Pancreas (tissue), 10 donors: Measurements from ENCODE around the gene REC114. TPM values are rescaled to one million over a fixed set of nuclear protein-coding genes. Genes with fewer than 3 reads are reported as not detected.
"Not testable (repeated sequence)": the region's sequence is repeated elsewhere in the genome, so short reads cannot be mapped to it uniquely, and the experiment has no call there.

Experiments used
- ATAC-seq, 4 donors: fragments of 200-7000 bp; cut with Tn5 transposase; one replicate each; pipeline versions ENCODE4 v1.8.0 to v1.9.1; 2020; ENCODE audit warnings: mild to moderate bottlenecking in 4 of 4, moderate library complexity in 4 of 4
- DNase-seq, 6 donors: peaks; one replicate each; pipeline ENCODE4 v3.0.0-alpha.2; 2020
- FAIRE-seq: peaks from 2 replicates; lab custom pipeline; 2012; peaks lifted over from hg19 to GRCh38; lab: Jason Lieb, UNC
- H3K27ac ChIP-seq, 4 donors: fragments of 200-600 bp; sonication (generic); 1 replicate in 3 of 4; 2 replicates in 1 of 4; pipeline versions ENCODE4 v1.5.0 to v1.8.0; 2020
- H3K27me3 ChIP-seq, 4 donors: fragments of 200-600 bp; one replicate each; pipeline ENCODE4 v1.8.0; 2021
- H3K36me3 ChIP-seq, 3 donors: fragments of 200-600 bp; sonication (generic) in 1 of 3; one replicate each; pipeline versions ENCODE4 v1.5.0 to v1.8.0; 2020 to 2021
- H3K4me1 ChIP-seq, 3 donors: fragments of 200-600 bp; one replicate each; pipeline ENCODE4 v1.8.0; 2021
- H3K4me3 ChIP-seq, 4 donors: fragments of 200-600 bp; sonication (generic) in 2 of 4; one replicate each; pipeline versions ENCODE4 v1.5.0 to v1.8.0; 2020 to 2021
- H3K9me3 ChIP-seq, 4 donors: fragments of 200-600 bp; one replicate each; pipeline ENCODE4 v1.8.0; 2021
- CTCF ChIP-seq, 4 donors: fragments of 200-600 bp; sonication (generic) in 3 of 4; IDR thresholded peaks; one replicate each; pipeline versions ENCODE4 v1.5.0 to v1.8.0; 2021; ENCODE audit warnings: antibody characterized with exemption in 4 of 4
- WGBS, 2 donors: extraction: QIAGEN DNeasy Blood & Tissue Kit; methylation state at CpG; one replicate each; pipeline ENCODE4 v1.1.7; 2013; 5-methylcytosine and 5-hydroxymethylcytosine counted together
- intact Hi-C, 3 donors: fragments of 100-400 bp; cut with DNase I; formaldehyde crosslinking; loops; one replicate each; pipeline versions ENCODE4 v1.11.1 to v1.14.2; 2022
- polyA plus RNA-seq, 2 donors: library from polyadenylated mRNA; stranded (reverse); fragments of 200-250 nt; gene quantifications; one replicate each; pipeline ENCODE4 v1.2.3, GENCODE V29; 2013
- total RNA-seq, 6 donors: library from RNA; stranded (reverse); fragmentation: NEBNext Ultra II Directional in 4 of 6; extraction: Animal tissue kit (Norgen Biotek cat#: 25700) in 4 of 6; gene quantifications; one replicate each; pipeline versions ENCODE4 v1.2.1 to v1.2.4, GENCODE V29; 2021 to 2023
- donor health status: healthy with polysubstance abuse.
- donor health status: DM: no; HTN: no; CAD: no; lungs with moderate emphysema.
- donor health status: DM: no; HTN: no; CAD: no.
- donor health status: control.
- donor health status: control.
- donor health status: Bipolar disorder and iron deficiency.
- donor health status: DM: yes; HTN: yes; CAD: no.
- donor health status: DM: no; HTN: no; CAD: no.
- donor health status: DM: no; HTN: no; CAD: no.
- donor health status: DM: yes; HTN: yes; CAD: no.

The REC114 gene
- total and polyA plus RNA-seq, 8 donors, result not detected

- Histone ChIP-seq H3K9me3 (no peaks in the 10 kb centered on the region), H3K27me3 (no peaks in the 10 kb centered on the region), H3K27ac (no peak overlapping the region), H3K36me3 (no peaks in the 10 kb centered on the region), H3K4me1 (no peaks in the 10 kb centered on the region), H3K4me3 (no peak overlapping the region)
- WGBS, 2 donors, result 70 to 77% methylated on average over 4 of the region's 4 CpGs
- no peak for TF ChIP-seq CTCF (IDR thresholded peaks at IDR 0.05)
- intact Hi-C loops, result no loop called here
- FAIRE-seq (no peak), ATAC-seq (no peak), DNase-seq (no peak)
These were observed 44.1 kb upstream of the REC114 start for GRCh38 chr15:73398861-73399260.

GRCh38 chr15:73400222-73400621 is 42.7 kb upstream of the REC114 start:
- ATAC-seq, FAIRE-seq, DNase-seq, H3K9me3 ChIP-seq, H3K4me3 ChIP-seq, H3K4me1 ChIP-seq, intact Hi-C loops, H3K27me3 ChIP-seq, H3K36me3 ChIP-seq, H3K27ac ChIP-seq: not testable (repeated sequence)
- WGBS, 2 donors, result 69 to 78% methylated on average over 6 of the region's 6 CpGs

GRCh38 chr15:73403171-73403570 is 39.8 kb upstream of the REC114 start:
- DNase-seq (no peak), ATAC-seq (no peak), FAIRE-seq (no peak)
- intact Hi-C loops, result no loop called here
- Histone ChIP-seq H3K9me3 (no peaks in the 10 kb centered on the region), H3K36me3 (no peaks in the 10 kb centered on the region), H3K27me3 (no peaks in the 10 kb centered on the region), H3K27ac (no peak overlapping the region), H3K4me1 (no peaks in the 10 kb centered on the region), H3K4me3 (no peak overlapping the region)
- TF ChIP-seq CTCF (IDR thresholded peaks at IDR 0.05), result no peak

- intact Hi-C loops, result no loop called here
These were observed 28.1 kb upstream of the REC114 start for GRCh38 chr15:73414876-73415275.

GRCh38 chr15:73424506-73424905 is 18.5 kb upstream of the REC114 start:
- intact Hi-C loops, result no loop called here

More at GRCh38 chr15:73414876-73415275, 28.1 kb upstream of the REC114 start:
- Histone ChIP-seq H3K27me3 (no peaks in the 10 kb centered on the region), H3K4me1 (no peaks in the 10 kb centered on the region), H3K27ac (no peak overlapping the region), H3K36me3 (no peaks in the 10 kb centered on the region), H3K4me3 (no peak overlapping the region), H3K9me3 (no peaks in the 10 kb centered on the region)
- 36 to 41% methylated on average over 3 of the region's 3 CpGs for WGBS, 2 donors
- FAIRE-seq (no peak), ATAC-seq (no peak), DNase-seq (no peak)
- no peak for TF ChIP-seq CTCF (IDR thresholded peaks at IDR 0.05)

More at GRCh38 chr15:73424506-73424905, 18.5 kb upstream of the REC114 start:
- Histone ChIP-seq H3K4me1 (no peaks in the 10 kb centered on the region), H3K27me3 (peaks cover 0 to 3% (median 0%) of the 10 kb centered on the region in 4 donors), H3K4me3 (no peak overlapping the region), H3K36me3 (no peaks in the 10 kb centered on the region), H3K27ac (no peak overlapping the region), H3K9me3 (no peaks in the 10 kb centered on the region)
- no peak for ATAC-seq
- 72 to 90% methylated on average over 1 of the region's 1 CpG for WGBS, 2 donors
- no peak for DNase-seq
- no peak for TF ChIP-seq CTCF (IDR thresholded peaks at IDR 0.05)
- FAIRE-seq, result no peak
